ENCODE data around the gene PC. TPM values are rescaled to one million over a fixed set of nuclear protein-coding genes. Genes with fewer than 3 reads are reported as not detected.
"Not testable (repeated sequence)": the region's sequence is repeated elsewhere in the genome, so short reads cannot be mapped to it uniquely, and the experiment has no call there.

PC gene
- total and polyA plus RNA-seq, 7 experiments from 2014 or later, result 4.9 to 11.2 (median 9.5) TPM

DNA sequence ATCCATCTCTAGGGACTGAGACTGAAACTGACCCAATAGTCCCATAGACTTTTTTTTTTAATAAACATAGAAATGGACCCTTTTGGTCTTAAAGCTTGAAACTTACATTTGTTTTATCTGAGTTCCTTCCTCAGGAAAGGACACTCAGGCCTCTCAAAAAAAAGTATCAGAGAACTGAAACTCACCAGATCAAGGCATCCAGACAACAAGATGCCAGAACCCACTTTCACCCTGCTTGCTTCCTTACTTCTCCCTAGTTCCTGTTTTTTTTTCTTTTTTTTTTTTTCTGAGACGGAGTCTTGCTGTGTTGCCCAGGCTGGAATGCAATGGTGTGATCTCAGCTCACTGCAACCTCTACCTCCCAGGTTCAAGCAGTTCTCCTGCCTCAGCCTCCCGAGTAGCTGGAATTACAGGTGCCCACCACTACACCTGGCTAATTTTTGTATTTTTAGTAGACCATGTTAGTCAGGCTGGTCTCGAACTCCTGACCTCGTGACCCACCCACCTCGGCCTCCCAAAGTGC, 3.6 kb upstream of the PC start:
- POLR2A ChIA-PET; H3K4me3 Mint-ChIP-seq; H3K27me3 Mint-ChIP-seq; H3K9me3 Mint-ChIP-seq; H3K9me3 ChIP-seq (ENCODE audit: control insufficient read depth in 2 of 3, low read length in 3 of 3); H3K36me3 Mint-ChIP-seq; H3K27ac Mint-ChIP-seq; ATAC-seq; H3K27me3 ChIP-seq (ENCODE audit: control insufficient read depth in 2 of 2, insufficient read depth in 2 of 2, low read length in 2 of 2); H3K4me3 ChIP-seq (ENCODE audit: low read length); H3K27ac ChIP-seq (ENCODE audit: low read depth, low read length); DNase-seq; intact Hi-C loops (cut with micrococcal nuclease); H3K36me3 ChIP-seq (ENCODE audit: control insufficient read depth in 2 of 3, insufficient read depth in 3 of 3, low read length in 3 of 3): not testable (repeated sequence)
- H3K4me1 ChIP-seq (ENCODE audit: control insufficient read depth in 2 of 2, insufficient read depth in 2 of 2, low read length in 2 of 2), result peaks cover 8 to 18% of the 10 kb centered on the region in 2 donors
- H3K4me1 Mint-ChIP-seq, result peaks cover 11 to 28% (median 24%) of the 10 kb centered on the region in 7 donors
- CTCF ChIA-PET, result interaction anchor here (0.6 kb wide), 1 partner anchor 14 kb away, joined by 3 read pairs; no protein-coding TSS in a partner anchor

DNA sequence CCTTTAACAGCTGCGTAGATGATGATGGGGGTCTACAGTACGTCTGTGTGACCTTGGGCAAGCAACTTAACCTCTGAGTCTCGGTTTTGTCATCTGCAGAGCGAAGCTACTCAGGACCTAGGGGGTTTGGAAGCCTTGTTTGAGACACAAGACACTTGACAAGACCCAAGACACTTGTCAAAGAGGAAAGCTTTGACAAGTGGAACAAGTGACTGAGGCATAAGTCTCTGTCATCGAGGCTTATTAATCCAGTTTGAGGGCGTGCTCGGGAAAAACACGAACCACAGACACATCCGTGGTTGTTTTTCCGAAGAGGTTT, 732 bp upstream of the PC start:
- peaks cover 0 to 6% (median 0%) of the 10 kb centered on the region in 5 donors for H3K27me3 Mint-ChIP-seq
- CTCF ChIA-PET, result interaction anchor here (1.4 kb wide), 1 partner anchor 78 kb away, joined by 3 read pairs; no protein-coding TSS in a partner anchor

DNA sequence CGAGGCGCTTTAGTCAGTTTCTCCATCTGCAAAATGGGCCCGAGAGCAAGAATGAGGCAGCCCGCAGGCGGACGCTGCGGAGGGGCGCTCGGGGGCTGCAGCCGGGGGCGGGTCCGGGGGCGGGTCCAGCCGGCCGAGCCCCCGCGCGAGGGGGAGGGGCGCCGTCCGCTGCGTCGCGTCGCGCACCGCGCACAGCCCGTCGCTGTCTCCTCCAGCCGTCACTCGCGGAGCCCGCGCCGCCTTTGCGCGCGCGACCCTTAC, 282 bp downstream of the PC start:
- H3K4me1 Mint-ChIP-seq, result peaks cover 16 to 31% (median 27%) of the 10 kb centered on the region in 7 donors
- no peaks in the 10 kb centered on the region for H3K27me3 ChIP-seq (ENCODE audit: control insufficient read depth in 2 of 2, insufficient read depth in 2 of 2, low read length in 2 of 2)
- ChIA-PET POLR2A (interaction anchor here (0.9 to 1.2 kb wide), 2 partner anchors 22 to 586 kb away, joined by 3 read pairs; no protein-coding TSS in a partner anchor), CTCF (interaction anchor here (1.4 kb wide), 1 partner anchor 77 kb away, joined by 3 read pairs; no protein-coding TSS in a partner anchor)
- peak overlapping the region; percentile 46 to 91 (median 80) for H3K27ac Mint-ChIP-seq
- H3K36me3 Mint-ChIP-seq, result no peaks in the 10 kb centered on the region
- peak overlapping the region; percentile 82 to 95 (median 91) for H3K4me3 Mint-ChIP-seq
- H3K27ac ChIP-seq (ENCODE audit: low read depth, low read length), result peak overlapping the region; percentile 64
- intact Hi-C loops (cut with micrococcal nuclease), result loop anchor here (1.0 to 5.0 kb wide), 11 partner anchors 66 to 847 kb away; partner anchors contain the start of genes RCE1 (in 2 of the 2), PELI3 (in 1 of the 2), POLD4 (in 1 of the 2) and RBM4 (in 1 of the 2)
- H3K4me1 ChIP-seq (ENCODE audit: control insufficient read depth in 2 of 2, insufficient read depth in 2 of 2, low read length in 2 of 2), result peaks cover 8 to 19% of the 10 kb centered on the region in 2 donors
- H3K9me3 ChIP-seq (ENCODE audit: control insufficient read depth in 2 of 3, low read length in 3 of 3), result no peaks in the 10 kb centered on the region
- H3K36me3 ChIP-seq (ENCODE audit: control insufficient read depth in 2 of 3, insufficient read depth in 3 of 3, low read length in 3 of 3), result no peaks in the 10 kb centered on the region
- ATAC-seq (peak; percentile 46), DNase-seq (no peak)
- peak overlapping the region; percentile 81 for H3K4me3 ChIP-seq (ENCODE audit: low read length)
- no peaks in the 10 kb centered on the region for H3K9me3 Mint-ChIP-seq
- peaks cover 0 to 6% (median 0%) of the 10 kb centered on the region in 5 donors for H3K27me3 Mint-ChIP-seq

More for the DNA sequence above, 732 bp upstream of the PC start:
- no peaks in the 10 kb centered on the region for H3K9me3 Mint-ChIP-seq
- Histone ChIP-seq H3K9me3 (ENCODE audit: control insufficient read depth in 2 of 3, low read length in 3 of 3) (no peaks in the 10 kb centered on the region), H3K36me3 (ENCODE audit: control insufficient read depth in 2 of 3, insufficient read depth in 3 of 3, low read length in 3 of 3) (no peaks in the 10 kb centered on the region), H3K4me3 (ENCODE audit: low read length) (peak overlapping the region; percentile 81), H3K4me1 (ENCODE audit: control insufficient read depth in 2 of 2, insufficient read depth in 2 of 2, low read length in 2 of 2) (peaks cover 8 to 19% of the 10 kb centered on the region in 2 donors), H3K27me3 (ENCODE audit: control insufficient read depth in 2 of 2, insufficient read depth in 2 of 2, low read length in 2 of 2) (no peaks in the 10 kb centered on the region), H3K27ac (ENCODE audit: low read depth, low read length) (peak overlapping the region; percentile 64)
- peaks cover 17 to 31% (median 27%) of the 10 kb centered on the region in 7 donors for H3K4me1 Mint-ChIP-seq
- DNase-seq, result no peak
- no peak for ATAC-seq
- peak overlapping the region; percentile 82 to 95 (median 91) for H3K4me3 Mint-ChIP-seq
- no peaks in the 10 kb centered on the region for H3K36me3 Mint-ChIP-seq
- POLR2A ChIA-PET, result interaction anchor here (0.6 to 1.2 kb wide), 6 partner anchors 103 to 320 kb away, joined by 3 to 4 read pairs (median 3); no protein-coding TSS in a partner anchor
- intact Hi-C loops (cut with micrococcal nuclease), result loop anchor here (1.0 to 5.0 kb wide), 11 partner anchors 65 to 846 kb away; partner anchors contain the start of genes RCE1 (in 2 of the 2), PELI3 (in 1 of the 2), POLD4 (in 1 of the 2) and RBM4 (in 1 of the 2)
- H3K27ac Mint-ChIP-seq, result peak overlapping the region; percentile 76 to 93 (median 80)

DNA sequence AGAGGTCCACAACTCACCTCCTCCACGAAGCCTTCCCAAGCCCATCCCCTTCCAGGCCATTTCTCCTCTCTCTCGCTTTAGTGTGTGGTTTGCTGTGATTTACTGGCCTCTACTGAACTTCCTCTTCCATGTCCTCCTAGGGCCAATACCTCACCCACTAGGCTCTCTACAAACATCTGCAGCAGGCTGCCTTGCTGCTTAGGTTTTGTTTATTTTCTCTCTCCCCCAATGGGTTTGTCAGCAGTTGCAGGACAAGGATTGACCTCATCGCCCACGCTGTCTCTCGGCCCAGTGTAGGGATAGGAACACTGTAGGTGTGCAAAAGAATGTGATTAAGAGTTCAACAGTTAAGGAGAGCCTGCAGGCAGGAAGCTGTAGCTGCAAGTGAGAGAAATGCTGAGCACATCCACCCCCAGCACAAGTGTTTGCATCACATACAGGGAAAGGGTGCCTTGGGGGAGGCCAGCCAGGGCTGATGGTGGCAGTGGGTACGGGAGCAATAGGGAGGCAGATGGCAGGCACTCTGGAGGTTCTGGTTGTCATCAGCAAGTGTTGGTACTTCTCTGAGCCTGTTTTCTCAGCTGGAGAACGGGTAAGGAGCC, 1.4 kb downstream of the PC start:
- intact Hi-C loops (cut with micrococcal nuclease), result loop anchor here (5.0 kb wide), 3 partner anchors 281 to 489 kb away; partner anchors contain the start of genes PELI3 (in 1 of the 2) and RBM4 (in 1 of the 2)
- peak overlapping the region; percentile 1 to 89 (median 62) for H3K27ac Mint-ChIP-seq

DNA sequence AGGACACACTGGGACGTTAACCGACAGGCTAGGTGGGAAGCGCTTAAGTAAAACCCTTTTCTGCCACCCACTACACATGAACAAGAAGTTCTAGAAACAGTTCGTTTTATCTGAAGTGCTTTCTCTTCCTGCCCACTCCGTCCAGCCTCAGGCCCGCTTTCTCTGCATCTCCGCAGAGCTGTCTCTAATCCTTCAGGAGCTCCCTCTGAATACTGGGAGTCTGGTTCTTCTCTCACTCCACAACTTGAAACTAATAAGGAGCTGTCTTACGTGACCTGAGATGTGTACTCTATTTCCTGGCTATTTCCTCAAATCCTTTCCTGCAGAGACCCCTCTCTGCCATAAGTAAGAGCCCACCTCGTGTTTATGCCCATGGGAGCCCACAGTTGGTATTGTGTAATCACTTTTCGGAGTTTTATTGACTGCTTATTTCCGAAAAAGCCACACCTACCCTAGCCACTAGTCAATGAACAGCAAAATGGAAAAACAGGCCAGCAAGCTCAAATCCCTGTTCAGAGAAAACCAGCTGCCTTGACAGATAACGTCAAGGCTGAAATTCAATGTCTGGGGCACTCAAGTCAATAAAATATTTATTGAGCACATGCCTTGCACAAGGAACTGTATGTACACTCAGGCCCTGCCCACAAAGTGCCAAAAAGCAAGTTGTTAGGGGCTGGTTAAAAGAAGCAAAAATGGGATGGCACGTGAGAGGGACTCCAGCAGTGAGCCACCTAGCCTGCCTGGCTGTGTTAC, 4.9 kb downstream of the PC start:
- Histone ChIP-seq H3K4me1 (ENCODE audit: control insufficient read depth in 2 of 2, insufficient read depth in 2 of 2, low read length in 2 of 2) (peaks cover 0 to 12% of the 10 kb centered on the region in 2 donors), H3K9me3 (ENCODE audit: control insufficient read depth in 2 of 3, low read length in 3 of 3) (no peaks in the 10 kb centered on the region), H3K36me3 (ENCODE audit: control insufficient read depth in 2 of 3, insufficient read depth in 3 of 3, low read length in 3 of 3) (peaks cover 0 to 5% (median 0%) of the 10 kb centered on the region in 3 experiments), H3K4me3 (ENCODE audit: low read length) (no peak overlapping the region), H3K27me3 (ENCODE audit: control insufficient read depth in 2 of 2, insufficient read depth in 2 of 2, low read length in 2 of 2) (no peaks in the 10 kb centered on the region), H3K27ac (ENCODE audit: low read depth, low read length) (no peak overlapping the region)
- no peaks in the 10 kb centered on the region for H3K9me3 Mint-ChIP-seq
- peaks cover 0 to 5% (median 0%) of the 10 kb centered on the region in 5 donors for H3K36me3 Mint-ChIP-seq
- peak overlapping the region in 1 of 9 donors; percentile 15 for H3K27ac Mint-ChIP-seq
- peaks cover 7 to 19% (median 15%) of the 10 kb centered on the region in 7 donors for H3K4me1 Mint-ChIP-seq
- DNase-seq (no peak), ATAC-seq (no peak)
- CTCF ChIA-PET, result no interaction called here
- intact Hi-C loops (cut with micrococcal nuclease), result no loop called here
- no peaks in the 10 kb centered on the region for H3K27me3 Mint-ChIP-seq
- POLR2A ChIA-PET, result no interaction called here
- H3K4me3 Mint-ChIP-seq, result no peak overlapping the region

More for the DNA sequence above, 1.4 kb downstream of the PC start:
- Histone ChIP-seq H3K4me3 (ENCODE audit: low read length) (no peak overlapping the region), H3K27me3 (ENCODE audit: control insufficient read depth in 2 of 2, insufficient read depth in 2 of 2, low read length in 2 of 2) (no peaks in the 10 kb centered on the region), H3K9me3 (ENCODE audit: control insufficient read depth in 2 of 3, low read length in 3 of 3) (no peaks in the 10 kb centered on the region), H3K4me1 (ENCODE audit: control insufficient read depth in 2 of 2, insufficient read depth in 2 of 2, low read length in 2 of 2) (peaks cover 8 to 19% of the 10 kb centered on the region in 2 donors), H3K36me3 (ENCODE audit: control insufficient read depth in 2 of 3, insufficient read depth in 3 of 3, low read length in 3 of 3) (peaks cover 0 to 5% (median 0%) of the 10 kb centered on the region in 3 experiments), H3K27ac (ENCODE audit: low read depth, low read length) (peak overlapping the region; percentile 4)
- ATAC-seq (no peak), DNase-seq (peak in 5 of 9 donors; percentile 4 to 16 (median 13))
- H3K27me3 Mint-ChIP-seq, result peaks cover 0 to 6% (median 0%) of the 10 kb centered on the region in 5 donors
- POLR2A ChIA-PET, result interaction anchor here (1.2 kb wide), 1 partner anchor 584 kb away, joined by 3 read pairs; no protein-coding TSS in a partner anchor
- H3K9me3 Mint-ChIP-seq, result no peaks in the 10 kb centered on the region
- CTCF ChIA-PET, result interaction anchor here (0.8 kb wide), 1 partner anchor 212 kb away, joined by 3 read pairs; no protein-coding TSS in a partner anchor
- no peaks in the 10 kb centered on the region for H3K36me3 Mint-ChIP-seq
- H3K4me1 Mint-ChIP-seq, result peaks cover 15 to 31% (median 27%) of the 10 kb centered on the region in 7 donors
- H3K4me3 Mint-ChIP-seq, result peak overlapping the region; percentile 75 to 94 (median 89)

DNA sequence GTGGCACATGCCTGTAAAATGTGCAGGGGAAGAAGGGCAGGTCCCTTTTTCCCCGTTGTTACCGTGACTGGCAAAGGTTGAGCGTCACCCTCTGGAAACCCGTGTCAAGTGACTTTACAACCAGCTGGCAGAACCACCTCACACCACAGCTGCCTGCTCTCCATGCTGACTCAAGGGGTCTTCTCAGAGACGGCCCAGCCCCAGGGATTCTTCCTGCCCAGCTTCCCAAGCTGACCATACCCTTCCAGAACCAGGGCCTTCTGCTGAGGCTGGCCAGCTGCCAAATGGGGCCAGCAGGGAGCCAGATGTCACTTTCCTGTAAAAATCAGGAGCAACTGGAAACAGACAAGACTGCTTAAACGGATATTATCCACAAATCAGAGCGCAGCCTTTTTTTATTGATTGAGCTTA, 6.3 kb downstream of the PC start:
- no peaks in the 10 kb centered on the region for H3K9me3 Mint-ChIP-seq
- intact Hi-C loops (cut with micrococcal nuclease), result no loop called here
- Histone ChIP-seq H3K9me3 (ENCODE audit: control insufficient read depth in 2 of 3, low read length in 3 of 3) (no peaks in the 10 kb centered on the region), H3K27ac (ENCODE audit: low read depth, low read length) (no peak overlapping the region), H3K4me3 (ENCODE audit: low read length) (no peak overlapping the region), H3K4me1 (ENCODE audit: control insufficient read depth in 2 of 2, insufficient read depth in 2 of 2, low read length in 2 of 2) (peaks cover 0 to 3% of the 10 kb centered on the region in 2 donors), H3K27me3 (ENCODE audit: control insufficient read depth in 2 of 2, insufficient read depth in 2 of 2, low read length in 2 of 2) (no peaks in the 10 kb centered on the region), H3K36me3 (ENCODE audit: control insufficient read depth in 2 of 3, insufficient read depth in 3 of 3, low read length in 3 of 3) (peaks cover 0 to 5% (median 0%) of the 10 kb centered on the region in 3 experiments)
- no peaks in the 10 kb centered on the region for H3K27me3 Mint-ChIP-seq
- CTCF ChIA-PET, result no interaction called here
- ATAC-seq, result no peak
- H3K27ac Mint-ChIP-seq, result no peak overlapping the region
- H3K36me3 Mint-ChIP-seq, result peaks cover 0 to 5% (median 0%) of the 10 kb centered on the region in 5 donors
- no peak for DNase-seq
- no peak overlapping the region for H3K4me3 Mint-ChIP-seq
- POLR2A ChIA-PET, result interaction anchor here (0.6 kb wide), 1 partner anchor 69 kb away, joined by 3 read pairs; no protein-coding TSS in a partner anchor
- H3K4me1 Mint-ChIP-seq, result peaks cover 5 to 10% (median 7%) of the 10 kb centered on the region in 7 donors

All from naive thymus-derived CD4-positive, alpha-beta T cell (primary cell).